CD8-positive, alpha-beta memory T cell (primary cell): ENCODE results near the gene DSCAM. TPM values are rescaled to one million over a fixed set of nuclear protein-coding genes. Genes with fewer than 3 reads are reported as not detected.

Experiments used
- CTCF ChIA-PET: fragments of 350-600 bp; sonication (Branson Sonifier 250); formaldehyde crosslinking; loops from one replicate; lab custom pipeline; 2021; ENCODE audit warnings: antibody characterized with exemption; lab: Charles Lee
- POLR2A ChIA-PET: fragments of 350-600 bp; sonication (Branson Sonifier 250); formaldehyde crosslinking; loops from one replicate; lab custom pipeline; 2021; ENCODE audit warnings: antibody characterized with exemption; lab: Charles Lee
- DNase-seq, 5 donors: peaks; one replicate each; pipeline versions ENCODE4 v3.0.0 to v3.0.0-alpha.2; 2020 to 2022; ENCODE audit warnings: mixed read lengths in 1 of 5
- H3K27ac ChIP-seq: one replicate; pipeline ENCODE4 v1.7.0; 2013; ENCODE audit warnings: low read depth, mild to moderate bottlenecking, low read length, moderate library complexity
- H3K27me3 ChIP-seq: 2 replicates; pipeline ENCODE4 v1.7.0; 2013; ENCODE audit warnings: low read length, mild to moderate bottlenecking; ENCODE audit not compliant: insufficient read depth, poor library complexity, severe bottlenecking
- H3K36me3 ChIP-seq: 2 replicates; pipeline ENCODE4 v1.7.0; 2013; ENCODE audit warnings: mild to moderate bottlenecking, low read length, moderate library complexity; ENCODE audit not compliant: insufficient read depth
- H3K4me1 ChIP-seq: 2 replicates; pipeline ENCODE4 v1.7.0; 2013; ENCODE audit warnings: mild to moderate bottlenecking, low read length, moderate library complexity; ENCODE audit not compliant: insufficient read depth
- H3K4me3 ChIP-seq: 2 replicates; pipeline ENCODE4 v1.7.0; 2013; ENCODE audit warnings: mild to moderate bottlenecking, low read length
- H3K9me3 ChIP-seq: 2 replicates; pipeline ENCODE4 v1.7.0; 2013; ENCODE audit warnings: mild to moderate bottlenecking, low read length
- H3K27ac Mint-ChIP-seq, 8 donors: one replicate each; pipeline ENCODE4 v1.8.0; 2020 to 2021; ENCODE audit warnings: mixed read lengths in 8 of 8, mild to moderate bottlenecking in 6 of 8, inconsistent platforms in 3 of 8, moderate library complexity in 3 of 8
- H3K27me3 Mint-ChIP-seq, 2 donors: one replicate each; pipeline ENCODE4 v1.8.0; 2020 to 2021; ENCODE audit warnings: mixed read lengths in 2 of 2, mild to moderate bottlenecking in 1 of 2, moderate library complexity in 1 of 2
- H3K36me3 Mint-ChIP-seq, 3 donors: one replicate each; pipeline ENCODE4 v1.8.0; 2020 to 2021; ENCODE audit warnings: mixed read lengths in 3 of 3, inconsistent platforms in 1 of 3, mild to moderate bottlenecking in 1 of 3
- H3K4me1 Mint-ChIP-seq, 3 donors: one replicate each; pipeline ENCODE4 v1.8.0; 2020 to 2021; ENCODE audit warnings: mixed read lengths in 3 of 3, inconsistent platforms in 1 of 3, mild to moderate bottlenecking in 1 of 3
- H3K4me3 Mint-ChIP-seq, 7 donors: one replicate each; pipeline ENCODE4 v1.8.0; 2020 to 2021; ENCODE audit warnings: mixed read lengths in 7 of 7, mild to moderate bottlenecking in 6 of 7, moderate library complexity in 4 of 7, inconsistent platforms in 2 of 7
- H3K9me3 Mint-ChIP-seq, 5 donors: one replicate each; pipeline ENCODE4 v1.8.0; 2020 to 2022; ENCODE audit warnings: mixed read lengths in 5 of 5, mild to moderate bottlenecking in 3 of 5, moderate library complexity in 2 of 5, inconsistent platforms in 1 of 5
- polyA plus RNA-seq: library from polyadenylated mRNA; unstranded; fragments of 300-500 nt; fragmentation: Illumina TruSeq; gene quantifications from one replicate; pipeline ENCODE4 v1.2.3, GENCODE V29; 2021
- total RNA-seq, 2 experiments: library from RNA; stranded (reverse); gene quantifications; one replicate each; pipeline ENCODE4 v1.2.3, GENCODE V29; 2021

The DSCAM gene
- total and polyA plus RNA-seq, 3 experiments from 2014 or later, result not detected

DNA sequence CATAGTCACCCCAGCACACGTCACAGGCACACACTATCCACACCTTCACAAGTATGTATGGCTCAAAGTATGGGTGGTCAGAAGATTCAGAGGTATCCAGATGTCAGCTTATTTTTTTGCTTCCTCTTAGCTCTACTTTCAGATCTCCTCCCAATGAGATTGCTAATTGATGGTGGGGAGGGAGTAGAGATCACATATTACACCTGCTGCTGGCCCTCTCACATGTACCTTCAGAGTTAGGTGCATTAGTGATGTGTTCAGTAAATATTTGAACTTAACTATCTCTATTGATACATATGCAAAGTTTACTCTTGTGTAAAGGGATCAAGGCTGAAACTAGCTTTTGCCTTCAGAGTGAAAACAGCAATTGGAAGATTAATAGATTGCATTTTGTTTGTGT, 717.1 kb downstream of the DSCAM start:
- Histone ChIP-seq H3K9me3 (no peaks in the 10 kb centered on the region), H3K27ac (no peak overlapping the region), H3K27me3 (no peaks in the 10 kb centered on the region), H3K4me1 (no peaks in the 10 kb centered on the region), H3K4me3 (no peak overlapping the region), H3K36me3 (no peaks in the 10 kb centered on the region)
- no peaks in the 10 kb centered on the region for H3K4me1 Mint-ChIP-seq
- no peak overlapping the region for H3K27ac Mint-ChIP-seq
- no peak for DNase-seq
- ChIA-PET POLR2A (no interaction called here), CTCF (no interaction called here)
- H3K36me3 Mint-ChIP-seq, result peaks cover 0 to 3% (median 0%) of the 10 kb centered on the region in 3 donors
- H3K9me3 Mint-ChIP-seq, result peaks cover 2 to 14% (median 7%) of the 10 kb centered on the region in 5 donors
- peaks cover 0 to 1% of the 10 kb centered on the region in 2 donors for H3K27me3 Mint-ChIP-seq
- H3K4me3 Mint-ChIP-seq, result no peak overlapping the region

DNA sequence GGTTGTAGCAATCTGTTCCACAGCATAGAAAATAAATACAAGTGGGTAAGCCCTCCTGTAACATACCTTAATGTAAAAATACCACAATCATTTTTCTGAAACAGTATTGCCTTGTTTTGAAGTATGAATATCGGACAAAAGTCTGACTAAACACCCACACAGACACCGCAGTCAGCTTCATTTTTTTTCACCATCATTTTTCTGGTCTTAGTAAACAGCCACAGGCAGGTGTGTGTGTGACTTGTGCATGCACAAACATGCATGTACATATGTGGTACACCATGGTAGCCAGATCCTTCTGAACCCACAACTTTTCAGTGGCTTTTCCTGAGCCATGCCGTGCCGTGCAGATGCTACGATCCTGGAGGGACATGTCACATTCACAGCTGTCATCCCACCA, 718.1 kb downstream of the DSCAM start:
- Histone ChIP-seq H3K4me3 (no peak overlapping the region), H3K27ac (no peak overlapping the region), H3K36me3 (no peaks in the 10 kb centered on the region), H3K9me3 (no peaks in the 10 kb centered on the region), H3K27me3 (no peaks in the 10 kb centered on the region), H3K4me1 (no peaks in the 10 kb centered on the region)
- no peak overlapping the region for H3K27ac Mint-ChIP-seq
- H3K4me3 Mint-ChIP-seq, result no peak overlapping the region
- H3K4me1 Mint-ChIP-seq, result no peaks in the 10 kb centered on the region
- H3K36me3 Mint-ChIP-seq, result peaks cover 0 to 3% (median 0%) of the 10 kb centered on the region in 3 donors
- ChIA-PET CTCF (no interaction called here), POLR2A (no interaction called here)
- DNase-seq, result no peak
- peaks cover 0 to 1% of the 10 kb centered on the region in 2 donors for H3K27me3 Mint-ChIP-seq
- peaks cover 2 to 14% (median 5%) of the 10 kb centered on the region in 5 donors for H3K9me3 Mint-ChIP-seq

DNA sequence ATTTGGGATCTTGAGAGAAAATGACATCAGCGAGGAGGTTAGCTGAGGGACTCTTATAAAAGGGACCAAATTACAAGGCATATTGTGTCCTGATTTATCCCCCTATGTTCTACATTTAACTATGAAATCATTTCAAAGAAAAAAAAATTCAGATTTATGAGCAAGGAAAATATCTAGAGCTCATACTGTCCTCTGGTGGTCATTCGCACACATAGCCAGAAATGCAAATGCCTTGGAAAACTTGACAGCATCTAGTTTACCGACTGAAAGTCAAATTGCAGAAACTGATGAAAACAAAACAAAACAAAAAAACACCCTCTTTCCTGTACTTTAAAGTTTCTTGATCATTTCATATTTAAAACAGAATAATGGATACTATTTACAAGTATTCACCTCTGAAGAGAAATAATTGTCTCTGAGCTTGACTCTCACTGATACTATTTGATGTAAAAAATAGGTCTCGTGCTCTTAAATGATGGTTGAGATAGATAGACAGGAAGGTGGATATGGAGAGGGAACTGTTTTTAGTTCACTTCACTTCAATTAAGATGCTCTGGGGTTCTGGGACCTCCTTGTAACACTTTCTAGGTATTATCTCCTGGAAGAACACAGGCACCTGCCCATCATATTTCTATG, 725.9 kb downstream of the DSCAM start:
- Mint-ChIP-seq H3K27ac (no peak overlapping the region), H3K27me3 (no peaks in the 10 kb centered on the region), H3K36me3 (no peaks in the 10 kb centered on the region), H3K9me3 (peaks cover 5 to 17% (median 8%) of the 10 kb centered on the region in 5 donors), H3K4me3 (no peak overlapping the region), H3K4me1 (no peaks in the 10 kb centered on the region)
- Histone ChIP-seq H3K36me3 (no peaks in the 10 kb centered on the region), H3K4me3 (no peak overlapping the region), H3K9me3 (no peaks in the 10 kb centered on the region), H3K4me1 (no peaks in the 10 kb centered on the region), H3K27me3 (no peaks in the 10 kb centered on the region), H3K27ac (no peak overlapping the region)
- DNase-seq, result no peak
- ChIA-PET CTCF (no interaction called here), POLR2A (no interaction called here)

DNA sequence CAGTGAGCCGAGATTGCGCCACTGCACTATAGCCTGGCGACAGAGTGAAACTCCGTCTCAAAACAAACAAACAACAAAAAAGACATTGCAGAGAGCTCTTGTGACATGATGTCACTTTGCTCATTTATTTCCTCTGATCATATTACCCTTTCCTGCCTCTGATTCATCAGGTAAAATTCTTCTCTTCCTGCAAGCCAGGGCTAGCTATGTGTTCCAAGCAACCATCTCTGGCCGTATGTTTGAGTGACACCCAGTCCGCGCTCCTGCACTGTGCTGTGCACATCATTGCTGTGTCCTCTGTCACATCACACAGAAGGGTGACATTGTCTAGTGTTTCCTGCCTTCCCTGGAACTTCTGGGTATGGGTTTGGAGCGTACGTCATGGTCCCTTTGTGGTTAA, 728.4 kb downstream of the DSCAM start:
- Histone ChIP-seq H3K27ac (no peak overlapping the region), H3K27me3 (no peaks in the 10 kb centered on the region), H3K4me3 (no peak overlapping the region), H3K36me3 (no peaks in the 10 kb centered on the region), H3K4me1 (no peaks in the 10 kb centered on the region), H3K9me3 (no peaks in the 10 kb centered on the region)
- Mint-ChIP-seq H3K4me1 (no peaks in the 10 kb centered on the region), H3K27me3 (no peaks in the 10 kb centered on the region), H3K9me3 (peaks cover 3 to 26% (median 14%) of the 10 kb centered on the region in 5 donors), H3K27ac (no peak overlapping the region), H3K36me3 (no peaks in the 10 kb centered on the region), H3K4me3 (no peak overlapping the region)
- CTCF ChIA-PET, result no interaction called here
- DNase-seq, result no peak
- POLR2A ChIA-PET, result no interaction called here

DNA sequence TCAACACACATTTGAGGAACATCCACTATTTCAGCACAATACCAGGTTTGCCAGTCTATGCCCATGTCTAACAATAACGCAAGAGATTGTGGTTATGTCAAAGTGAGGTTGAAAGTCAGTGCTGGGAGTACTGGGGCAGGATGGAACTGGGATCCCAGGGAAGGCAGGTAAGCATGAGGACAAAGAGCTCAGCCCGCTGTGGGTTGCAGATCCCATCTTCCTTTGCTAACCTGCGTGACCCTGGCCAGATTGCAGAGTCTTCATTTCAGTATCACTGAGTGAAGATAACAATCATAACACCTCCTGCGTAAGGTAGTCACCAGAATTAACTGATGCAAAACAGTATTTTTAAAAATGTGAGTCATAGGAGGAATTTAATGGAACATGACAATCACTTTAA, 729.7 kb downstream of the DSCAM start:
- H3K27ac ChIP-seq, result no peak overlapping the region
- H3K27ac Mint-ChIP-seq, result no peak overlapping the region
- H3K4me3 Mint-ChIP-seq, result no peak overlapping the region
- CTCF ChIA-PET, result no interaction called here
- H3K36me3 Mint-ChIP-seq, result no peaks in the 10 kb centered on the region
- no peak for DNase-seq
- H3K36me3 ChIP-seq, result no peaks in the 10 kb centered on the region
- no peaks in the 10 kb centered on the region for H3K27me3 ChIP-seq
- no peaks in the 10 kb centered on the region for H3K4me1 ChIP-seq
- peaks cover 0 to 22% (median 18%) of the 10 kb centered on the region in 5 donors for H3K9me3 Mint-ChIP-seq
- no peaks in the 10 kb centered on the region for H3K4me1 Mint-ChIP-seq
- H3K9me3 ChIP-seq, result no peaks in the 10 kb centered on the region
- POLR2A ChIA-PET, result no interaction called here
- no peaks in the 10 kb centered on the region for H3K27me3 Mint-ChIP-seq
- no peak overlapping the region for H3K4me3 ChIP-seq

DNA sequence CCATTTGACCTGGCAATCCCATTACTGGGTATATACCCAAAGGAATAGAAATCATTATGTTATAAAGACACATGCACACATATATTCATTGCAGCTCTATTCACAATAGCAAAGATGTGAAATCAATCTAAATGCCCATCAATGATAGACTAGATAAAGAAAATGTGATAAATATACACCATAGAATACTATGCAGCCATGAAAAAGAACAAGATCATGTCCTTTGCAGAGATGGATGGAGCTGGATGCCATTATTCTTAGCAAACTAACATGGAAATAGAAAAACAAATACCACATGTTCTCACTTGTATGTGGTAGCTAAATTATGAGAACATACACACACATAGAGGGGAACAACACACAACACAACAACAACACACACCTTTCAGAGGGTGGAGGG, 731.2 kb downstream of the DSCAM start:
- Mint-ChIP-seq H3K36me3 (no peaks in the 10 kb centered on the region), H3K4me1 (no peaks in the 10 kb centered on the region), H3K27ac (no peak overlapping the region), H3K4me3 (no peak overlapping the region), H3K27me3 (no peaks in the 10 kb centered on the region), H3K9me3 (peaks cover 0 to 22% (median 18%) of the 10 kb centered on the region in 5 donors)
- H3K9me3 ChIP-seq, result no peaks in the 10 kb centered on the region
- DNase-seq, result no peak
- H3K4me3 ChIP-seq, result no peak overlapping the region
- H3K4me1 ChIP-seq, result no peaks in the 10 kb centered on the region
- H3K36me3 ChIP-seq, result no peaks in the 10 kb centered on the region
- CTCF ChIA-PET, result no interaction called here
- H3K27me3 ChIP-seq, result no peaks in the 10 kb centered on the region
- H3K27ac ChIP-seq, result no peak overlapping the region
- POLR2A ChIA-PET, result no interaction called here

DNA sequence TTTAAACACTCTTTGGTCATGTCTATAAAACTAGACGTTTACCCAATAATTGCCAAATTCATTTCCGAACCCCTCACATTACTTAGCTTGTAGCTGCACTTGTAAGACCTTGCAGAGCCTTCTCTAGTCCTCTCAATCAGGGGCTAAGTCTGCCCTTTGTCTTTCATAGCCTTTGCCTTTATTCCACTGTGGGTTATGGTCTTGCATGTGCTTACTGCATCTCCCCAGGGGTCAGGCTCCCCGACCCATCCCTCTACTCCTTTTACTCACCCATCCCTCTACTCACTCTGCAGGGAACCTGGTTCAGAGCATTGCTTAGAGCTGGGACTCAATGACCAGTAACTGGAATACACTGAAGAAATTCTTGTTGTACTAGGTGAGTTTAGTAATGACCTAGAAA, 744.3 kb downstream of the DSCAM start:
- Mint-ChIP-seq H3K4me3 (no peak overlapping the region), H3K9me3 (peaks cover 0 to 18% (median 5%) of the 10 kb centered on the region in 5 donors), H3K27ac (no peak overlapping the region), H3K36me3 (no peaks in the 10 kb centered on the region), H3K4me1 (no peaks in the 10 kb centered on the region), H3K27me3 (no peaks in the 10 kb centered on the region)
- no peak for DNase-seq
- no peak overlapping the region for H3K4me3 ChIP-seq
- POLR2A ChIA-PET, result no interaction called here
- H3K4me1 ChIP-seq, result no peaks in the 10 kb centered on the region
- H3K27me3 ChIP-seq, result no peaks in the 10 kb centered on the region
- H3K27ac ChIP-seq, result no peak overlapping the region
- no peaks in the 10 kb centered on the region for H3K9me3 ChIP-seq
- CTCF ChIA-PET, result no interaction called here
- no peaks in the 10 kb centered on the region for H3K36me3 ChIP-seq

DNA sequence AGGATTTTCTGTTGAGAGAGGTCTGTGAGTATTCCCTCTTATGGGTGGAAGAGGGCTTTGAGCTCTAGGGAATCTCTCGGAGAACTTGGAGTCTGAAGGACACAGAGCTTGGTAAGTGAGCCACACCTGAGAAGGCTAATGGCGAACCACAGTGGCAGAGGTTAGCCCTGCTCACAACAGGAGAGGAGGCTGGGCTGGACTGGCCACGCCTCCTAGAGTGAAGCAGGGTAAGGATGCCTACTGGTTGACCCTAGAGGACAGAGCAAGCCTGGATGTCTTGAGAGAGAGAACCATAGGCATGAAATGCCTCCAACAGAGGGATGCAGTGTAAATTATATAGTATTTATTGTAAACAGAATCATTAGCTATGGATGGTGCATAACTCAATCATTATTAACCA, 747.1 kb downstream of the DSCAM start:
- H3K4me3 ChIP-seq, result no peak overlapping the region
- H3K9me3 ChIP-seq, result no peaks in the 10 kb centered on the region
- H3K27ac ChIP-seq, result no peak overlapping the region
- Mint-ChIP-seq H3K36me3 (no peaks in the 10 kb centered on the region), H3K27me3 (no peaks in the 10 kb centered on the region), H3K9me3 (peaks cover 2 to 34% (median 2%) of the 10 kb centered on the region in 5 donors), H3K4me1 (no peaks in the 10 kb centered on the region), H3K4me3 (no peak overlapping the region), H3K27ac (no peak overlapping the region)
- no peak for DNase-seq
- H3K4me1 ChIP-seq, result no peaks in the 10 kb centered on the region
- CTCF ChIA-PET, result no interaction called here
- no peaks in the 10 kb centered on the region for H3K36me3 ChIP-seq
- POLR2A ChIA-PET, result no interaction called here
- no peaks in the 10 kb centered on the region for H3K27me3 ChIP-seq
